Transverse colon (tissue), 4 donors: ENCODE results near the gene ODR4.

Experiments used
- EP300 ChIP-seq: sonication (generic); formaldehyde crosslinking; IDR thresholded peaks from one replicate; pipeline ENCODE4 v1.6.1; 2017; ENCODE audit warnings: antibody characterized with exemption, low read depth
- POLR2A ChIP-seq: fragments of 450-650 bp; IDR thresholded peaks from one replicate; pipeline ENCODE4 v1.6.1; 2016; ENCODE audit warnings: antibody characterized with exemption, mild to moderate bottlenecking, moderate library complexity
- POLR2AphosphoS5 ChIP-seq, 3 donors: sonication (generic); formaldehyde crosslinking; IDR thresholded peaks; one replicate each; pipeline ENCODE4 v1.6.1; 2016; ENCODE audit warnings: antibody characterized with exemption in 3 of 3
- TF ChIP-seq, protein P1 (sequence below), 5 experiments: fragments of 200-600 bp in 3 of 5; fragments of 450-650 bp in 2 of 5; sonication (generic) in 3 of 5; IDR thresholded peaks; 1 replicate in 2 of 5; 2 replicates in 3 of 5; pipeline ENCODE4 v1.5.1; 2016 to 2017; ENCODE audit warnings: antibody characterized with exemption in 5 of 5, inconsistent platforms in 3 of 5, mild to moderate bottlenecking in 2 of 5, moderate library complexity in 1 of 5

GRCh38 chr1:186420311-186420710, 44.7 kb downstream of the ODR4 start:
- TF ChIP-seq EP300: no peak
- TF ChIP-seq, protein P1, sequence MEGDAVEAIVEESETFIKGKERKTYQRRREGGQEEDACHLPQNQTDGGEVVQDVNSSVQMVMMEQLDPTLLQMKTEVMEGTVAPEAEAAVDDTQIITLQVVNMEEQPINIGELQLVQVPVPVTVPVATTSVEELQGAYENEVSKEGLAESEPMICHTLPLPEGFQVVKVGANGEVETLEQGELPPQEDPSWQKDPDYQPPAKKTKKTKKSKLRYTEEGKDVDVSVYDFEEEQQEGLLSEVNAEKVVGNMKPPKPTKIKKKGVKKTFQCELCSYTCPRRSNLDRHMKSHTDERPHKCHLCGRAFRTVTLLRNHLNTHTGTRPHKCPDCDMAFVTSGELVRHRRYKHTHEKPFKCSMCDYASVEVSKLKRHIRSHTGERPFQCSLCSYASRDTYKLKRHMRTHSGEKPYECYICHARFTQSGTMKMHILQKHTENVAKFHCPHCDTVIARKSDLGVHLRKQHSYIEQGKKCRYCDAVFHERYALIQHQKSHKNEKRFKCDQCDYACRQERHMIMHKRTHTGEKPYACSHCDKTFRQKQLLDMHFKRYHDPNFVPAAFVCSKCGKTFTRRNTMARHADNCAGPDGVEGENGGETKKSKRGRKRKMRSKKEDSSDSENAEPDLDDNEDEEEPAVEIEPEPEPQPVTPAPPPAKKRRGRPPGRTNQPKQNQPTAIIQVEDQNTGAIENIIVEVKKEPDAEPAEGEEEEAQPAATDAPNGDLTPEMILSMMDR (IDR thresholded peaks at IDR 0.05): no peak
- TF ChIP-seq POLR2AphosphoS5 (IDR thresholded peaks at IDR 0.05): no peak
- TF ChIP-seq POLR2A: no peak
